Brain microvascular endothelial cell (primary cell): ENCODE data around the gene IFNGR2.

Experiments
- DNase-seq: peaks from one replicate; pipeline ENCODE4 v3.0.0-alpha.2; 2020
- H3K27ac ChIP-seq: fragments of 250-450 bp; sonication (Bioruptor Pico); 2 replicates; pipeline ENCODE4 v1.5.1; 2020; ENCODE audit warnings: mild to moderate bottlenecking, moderate library complexity
- H3K27me3 ChIP-seq: fragments of 250-450 bp; sonication (Bioruptor Pico); replicated peaks from 2 replicates; pipeline ENCODE4 v1.5.1; 2020; ENCODE audit warnings: mild to moderate bottlenecking
- H3K36me3 ChIP-seq: fragments of 250-450 bp; sonication (Bioruptor Pico); replicated peaks from 2 replicates; pipeline ENCODE4 v1.5.1; 2020; ENCODE audit warnings: mild to moderate bottlenecking
- H3K4me3 ChIP-seq: 2 replicates; pipeline ENCODE4 v1.5.1; 2011; ENCODE audit warnings: low read depth, mild to moderate bottlenecking, control low read depth, low read length, moderate library complexity
- in situ Hi-C: cut with HindIII; loops from 2 replicates; pipeline ENCODE4 v1.10.0; 2017; ENCODE audit warnings: low sequenced_read_pairs, low pct_ligation_motif_present
- TF ChIP-seq, protein P1 (sequence below): IDR thresholded peaks from 2 replicates; pipeline ENCODE4 v1.5.1; 2011; ENCODE audit warnings: low read depth, mild to moderate bottlenecking, moderate library complexity, low read length, control low read depth, inconsistent platforms; ENCODE audit errors: missing control alignments

IFNGR2 gene

GRCh38 chr21:33480481-33481103, 77.4 kb downstream of the IFNGR2 start:
- Histone ChIP-seq H3K27me3 (no peaks in the 10 kb centered on the region), H3K36me3 (no peaks in the 10 kb centered on the region), H3K27ac (peak overlapping the region; percentile 81), H3K4me3 (peak overlapping the region; percentile 83)
- TF ChIP-seq, protein P1, sequence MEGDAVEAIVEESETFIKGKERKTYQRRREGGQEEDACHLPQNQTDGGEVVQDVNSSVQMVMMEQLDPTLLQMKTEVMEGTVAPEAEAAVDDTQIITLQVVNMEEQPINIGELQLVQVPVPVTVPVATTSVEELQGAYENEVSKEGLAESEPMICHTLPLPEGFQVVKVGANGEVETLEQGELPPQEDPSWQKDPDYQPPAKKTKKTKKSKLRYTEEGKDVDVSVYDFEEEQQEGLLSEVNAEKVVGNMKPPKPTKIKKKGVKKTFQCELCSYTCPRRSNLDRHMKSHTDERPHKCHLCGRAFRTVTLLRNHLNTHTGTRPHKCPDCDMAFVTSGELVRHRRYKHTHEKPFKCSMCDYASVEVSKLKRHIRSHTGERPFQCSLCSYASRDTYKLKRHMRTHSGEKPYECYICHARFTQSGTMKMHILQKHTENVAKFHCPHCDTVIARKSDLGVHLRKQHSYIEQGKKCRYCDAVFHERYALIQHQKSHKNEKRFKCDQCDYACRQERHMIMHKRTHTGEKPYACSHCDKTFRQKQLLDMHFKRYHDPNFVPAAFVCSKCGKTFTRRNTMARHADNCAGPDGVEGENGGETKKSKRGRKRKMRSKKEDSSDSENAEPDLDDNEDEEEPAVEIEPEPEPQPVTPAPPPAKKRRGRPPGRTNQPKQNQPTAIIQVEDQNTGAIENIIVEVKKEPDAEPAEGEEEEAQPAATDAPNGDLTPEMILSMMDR: no peak
- in situ Hi-C loops: no loop called here
- DNase-seq: no peak

DNA sequence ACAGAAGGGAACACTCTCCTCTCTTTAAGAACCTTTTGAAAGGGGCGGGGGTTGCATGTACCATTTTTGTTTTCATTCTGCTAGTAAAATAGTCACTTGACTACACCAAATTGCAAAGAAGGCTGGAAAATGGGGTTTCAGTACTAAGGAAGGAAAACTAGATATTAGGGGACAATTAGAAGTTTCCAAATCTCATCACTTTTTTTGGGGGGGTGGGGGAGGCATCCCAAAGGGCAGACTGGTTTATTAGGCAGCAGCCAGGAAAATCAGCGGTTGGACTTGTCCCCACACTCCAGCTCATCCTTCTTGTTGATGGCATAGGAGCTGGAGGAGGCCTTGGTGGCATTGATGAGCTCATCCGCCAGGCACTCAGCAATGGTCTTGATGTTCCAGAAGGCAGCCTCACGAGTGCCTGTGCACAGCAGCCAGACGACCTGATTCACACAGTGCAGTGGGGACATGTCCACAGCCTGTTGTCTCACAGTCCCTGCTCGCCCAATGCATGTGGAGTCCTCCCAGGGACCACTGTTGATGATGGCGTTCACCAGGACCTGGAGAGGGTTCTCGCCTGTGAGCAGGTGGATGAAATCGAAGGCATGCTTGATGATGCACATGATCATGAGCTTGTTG, 78.2 kb downstream of the IFNGR2 start:
- TF ChIP-seq, protein P1: no peak

More for the DNA sequence above, 78.2 kb downstream of the IFNGR2 start:
- DNase-seq: no peak
- no peaks in the 10 kb centered on the region for H3K27me3 ChIP-seq
- in situ Hi-C loops: no loop called here
- H3K36me3 ChIP-seq: no peaks in the 10 kb centered on the region
- no peak overlapping the region for H3K27ac ChIP-seq
- H3K4me3 ChIP-seq: no peak overlapping the region
